HepG2 (cell line): ENCODE measurements around the gene MFGE8.

Experiments used
- ARNT ChIP-seq: fragments of 450-650 bp; IDR thresholded peaks from 2 replicates; pipeline ENCODE4 v1.6.1; 2017
- USF2 ChIP-seq, 2 experiments: sonication (generic) in 1 of 2; formaldehyde crosslinking in 1 of 2; IDR thresholded peaks; 2 replicates each; pipeline versions ENCODE4 v1.5.1 to v1.6.1; 2011 to 2020; ENCODE audit warnings: borderline replicate concordance in 1 of 2, low read depth in 1 of 2, low read length in 1 of 2, mild to moderate bottlenecking in 1 of 2, missing genetic modification reagents in 1 of 2, moderate library complexity in 1 of 2
- TF ChIP-seq, protein P1 (sequence below): sonication (generic); formaldehyde crosslinking; IDR thresholded peaks from 2 replicates; pipeline ENCODE4 v1.5.0; 2020; ENCODE audit warnings: mild to moderate bottlenecking, missing genetic modification reagents, moderate library complexity

DNA sequence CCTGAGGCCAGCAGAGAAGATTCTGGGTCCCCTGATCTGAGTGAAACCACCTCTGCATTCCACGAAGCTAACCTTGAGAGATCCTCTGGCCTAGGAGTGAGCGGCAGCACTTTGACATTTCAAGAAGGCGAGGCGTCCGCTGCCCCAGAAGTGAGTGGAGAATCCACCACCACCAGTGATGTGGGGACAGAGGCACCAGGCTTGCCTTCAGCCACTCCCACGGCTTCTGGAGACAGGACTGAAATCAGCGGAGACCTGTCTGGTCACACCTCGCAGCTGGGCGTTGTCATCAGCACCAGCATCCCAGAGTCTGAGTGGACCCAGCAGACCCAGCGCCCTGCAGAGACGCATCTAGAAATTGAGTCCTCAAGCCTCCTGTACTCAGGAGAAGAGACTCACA is 54.2 kb downstream of the MFGE8 start:
- TF ChIP-seq USF2 (IDR thresholded peaks at IDR 0.05; ENCODE audit: low read depth, low read length): no peak
- no peak for TF ChIP-seq USF2 (CRISPR knock-in tag; IDR thresholded peaks at IDR 0.05; ENCODE audit: borderline replicate concordance)
- TF ChIP-seq, protein P1, sequence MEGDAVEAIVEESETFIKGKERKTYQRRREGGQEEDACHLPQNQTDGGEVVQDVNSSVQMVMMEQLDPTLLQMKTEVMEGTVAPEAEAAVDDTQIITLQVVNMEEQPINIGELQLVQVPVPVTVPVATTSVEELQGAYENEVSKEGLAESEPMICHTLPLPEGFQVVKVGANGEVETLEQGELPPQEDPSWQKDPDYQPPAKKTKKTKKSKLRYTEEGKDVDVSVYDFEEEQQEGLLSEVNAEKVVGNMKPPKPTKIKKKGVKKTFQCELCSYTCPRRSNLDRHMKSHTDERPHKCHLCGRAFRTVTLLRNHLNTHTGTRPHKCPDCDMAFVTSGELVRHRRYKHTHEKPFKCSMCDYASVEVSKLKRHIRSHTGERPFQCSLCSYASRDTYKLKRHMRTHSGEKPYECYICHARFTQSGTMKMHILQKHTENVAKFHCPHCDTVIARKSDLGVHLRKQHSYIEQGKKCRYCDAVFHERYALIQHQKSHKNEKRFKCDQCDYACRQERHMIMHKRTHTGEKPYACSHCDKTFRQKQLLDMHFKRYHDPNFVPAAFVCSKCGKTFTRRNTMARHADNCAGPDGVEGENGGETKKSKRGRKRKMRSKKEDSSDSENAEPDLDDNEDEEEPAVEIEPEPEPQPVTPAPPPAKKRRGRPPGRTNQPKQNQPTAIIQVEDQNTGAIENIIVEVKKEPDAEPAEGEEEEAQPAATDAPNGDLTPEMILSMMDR (CRISPR knock-in tag): no peak
- no peak for TF ChIP-seq ARNT
